ENCODE data around the gene PTPRE. TPM values are rescaled to one million over a fixed set of nuclear protein-coding genes. Genes with fewer than 3 reads are reported as not detected.

The PTPRE gene
- total RNA-seq, 1 donor from 2014 or later: 0.21 TPM

DNA sequence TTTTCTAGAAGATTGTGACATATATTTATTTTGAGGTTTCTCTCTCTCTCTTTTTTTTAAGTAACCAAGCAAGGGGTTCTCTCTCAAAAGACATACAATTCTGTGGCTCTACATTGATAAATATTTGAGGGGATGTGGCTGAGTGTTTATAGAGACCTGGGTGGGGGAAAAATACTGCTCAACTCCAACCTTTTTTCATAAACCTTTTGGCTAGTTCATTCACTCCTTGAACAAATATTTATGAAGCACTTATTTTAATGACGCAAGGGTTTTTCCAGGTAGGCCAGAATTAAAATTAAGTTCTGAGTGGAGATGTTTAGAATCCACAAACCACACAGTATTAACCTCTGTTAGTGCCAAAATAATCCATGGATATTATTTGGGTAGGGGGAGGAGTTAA lies 100.2 kb downstream of the PTPRE start:
- Histone ChIP-seq H3K4me2 (no peak overlapping the region), H3K36me3 (no peaks in the 10 kb centered on the region), H3K9ac (no peak overlapping the region), H2AFZ (replicated peaks) (no peak overlapping the region), H3K4me3 (no peak overlapping the region), H3K27ac (no peak overlapping the region), H3F3A (ENCODE audit: low read depth) (no peaks in the 10 kb centered on the region), H3K4me1 (no peaks in the 10 kb centered on the region), H3K79me2 (ENCODE audit: low read depth) (no peaks in the 10 kb centered on the region), H3K27me3 (peaks cover 29% of the 10 kb centered on the region), H3K9me3 (ENCODE audit: low read depth) (no peaks in the 10 kb centered on the region), H4K20me1 (ENCODE audit: low read depth) (no peaks in the 10 kb centered on the region)
- H3K27ac Mint-ChIP-seq: no peak overlapping the region
- no peaks in the 10 kb centered on the region for H3K36me3 Mint-ChIP-seq
- peaks cover 8% of the 10 kb centered on the region for H3K27me3 Mint-ChIP-seq (ENCODE audit: insufficient read depth, low read depth)
- TF ChIP-seq EZH2phosphoT487 (IDR thresholded peaks at IDR 0.05) (no peak), EZH2 (IDR thresholded peaks at IDR 0.05) (no peak), CTCF (IDR thresholded peaks at IDR 0.05) (no peak)
- H3K4me1 Mint-ChIP-seq: peaks cover 21% of the 10 kb centered on the region
- DNase-seq (ENCODE audit: low spot score): no peak
- peaks cover 3% of the 10 kb centered on the region for H3K9me3 Mint-ChIP-seq
- no peak overlapping the region for H3K4me3 Mint-ChIP-seq

GRCh38 chr10:128007971-128008370 lies 101.1 kb downstream of the PTPRE start:
- no peak overlapping the region for H3K27ac ChIP-seq
- H3K27me3 ChIP-seq: peaks cover 38% of the 10 kb centered on the region
- no peaks in the 10 kb centered on the region for H3K9me3 ChIP-seq (ENCODE audit: low read depth)
- peaks cover under 1% of the 10 kb centered on the region for H3F3A ChIP-seq (ENCODE audit: low read depth)
- no peaks in the 10 kb centered on the region for H3K36me3 ChIP-seq
- peaks cover 2% of the 10 kb centered on the region for H3K4me1 ChIP-seq
- TF ChIP-seq EZH2phosphoT487 (IDR thresholded peaks at IDR 0.05) (no peak), CTCF (IDR thresholded peaks at IDR 0.05) (no peak), EZH2 (IDR thresholded peaks at IDR 0.05) (no peak)
- H3K4me3 ChIP-seq: no peak overlapping the region
- no peaks in the 10 kb centered on the region for H3K79me2 ChIP-seq (ENCODE audit: low read depth)
- H3K27me3 Mint-ChIP-seq (ENCODE audit: insufficient read depth, low read depth): peaks cover 5% of the 10 kb centered on the region
- H2AFZ ChIP-seq (replicated peaks): no peak overlapping the region
- H3K36me3 Mint-ChIP-seq: no peaks in the 10 kb centered on the region
- H3K9ac ChIP-seq: no peak overlapping the region
- no peak overlapping the region for H3K4me3 Mint-ChIP-seq
- H3K9me3 Mint-ChIP-seq: peaks cover under 1% of the 10 kb centered on the region
- peaks cover 17% of the 10 kb centered on the region for H3K4me1 Mint-ChIP-seq
- no peak overlapping the region for H3K4me2 ChIP-seq
- H3K27ac Mint-ChIP-seq: no peak overlapping the region
- no peaks in the 10 kb centered on the region for H4K20me1 ChIP-seq (ENCODE audit: low read depth)
- DNase-seq (ENCODE audit: low spot score): no peak

DNA sequence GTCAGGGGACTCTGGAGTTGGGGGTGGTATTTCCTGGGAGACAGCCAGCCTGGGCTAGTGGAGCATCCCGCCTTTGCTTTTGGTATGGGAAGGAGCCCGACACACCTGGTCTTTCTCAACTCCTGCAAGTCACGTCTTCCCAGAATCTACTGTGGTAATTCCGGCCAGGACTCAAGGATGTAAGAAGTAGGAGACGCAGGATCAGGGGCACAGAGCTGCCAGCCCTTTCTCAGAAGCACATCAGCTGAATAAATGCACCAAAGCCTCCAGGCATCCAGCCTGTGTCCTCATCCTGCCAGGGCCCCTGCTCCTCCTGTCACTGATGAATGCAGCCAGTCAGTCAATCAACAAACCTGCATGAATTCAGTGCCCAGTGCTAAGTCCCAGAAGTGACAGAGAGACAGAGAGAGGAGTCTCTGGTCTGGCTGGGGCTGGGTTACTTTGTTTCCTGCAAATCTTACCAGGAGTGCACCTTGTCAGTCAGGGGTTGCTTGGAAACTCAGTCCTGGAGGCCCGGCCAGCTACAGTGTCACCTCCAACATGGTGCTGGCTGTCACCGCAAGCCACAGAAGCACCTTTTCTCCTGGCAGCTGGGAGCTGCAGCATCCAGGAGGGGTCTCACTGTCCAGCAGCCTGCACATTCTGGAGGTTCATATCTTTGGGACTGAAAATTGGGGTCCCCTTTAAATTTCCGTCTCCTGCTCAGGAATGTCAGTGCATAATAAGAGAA lies 101.8 kb downstream of the PTPRE start:
- Mint-ChIP-seq H3K27me3 (ENCODE audit: insufficient read depth, low read depth) (peaks cover 7% of the 10 kb centered on the region), H3K4me1 (peaks cover 21% of the 10 kb centered on the region), H3K36me3 (no peaks in the 10 kb centered on the region), H3K9me3 (peaks cover 4% of the 10 kb centered on the region), H3K4me3 (no peak overlapping the region), H3K27ac (no peak overlapping the region)
- Histone ChIP-seq H2AFZ (replicated peaks) (no peak overlapping the region), H3K27me3 (peaks cover 40% of the 10 kb centered on the region), H3K9ac (no peak overlapping the region), H3K4me2 (no peak overlapping the region), H3K27ac (no peak overlapping the region), H3K36me3 (no peaks in the 10 kb centered on the region), H3K4me3 (no peak overlapping the region), H3K4me1 (peaks cover 9% of the 10 kb centered on the region), H3F3A (ENCODE audit: low read depth) (peaks cover 8% of the 10 kb centered on the region), H4K20me1 (ENCODE audit: low read depth) (no peaks in the 10 kb centered on the region), H3K9me3 (ENCODE audit: low read depth) (no peaks in the 10 kb centered on the region), H3K79me2 (ENCODE audit: low read depth) (no peaks in the 10 kb centered on the region)
- DNase-seq (ENCODE audit: low spot score): no peak
- TF ChIP-seq EZH2phosphoT487 (IDR thresholded peaks at IDR 0.05) (no peak), EZH2 (IDR thresholded peaks at IDR 0.05) (no peak), CTCF (IDR thresholded peaks at IDR 0.05) (no peak)

Measured in neural progenitor cell (in vitro differentiated cells).